SU-DHL-6 (cell line): Measurements from ENCODE around the gene ZDHHC1.

Experiments used
- H2AFZ ChIP-seq: fragments of 200-600 bp; sonication (generic); 2 replicates; pipeline ENCODE4 v1.6.1; 2014; ENCODE audit warnings: low read depth, mild to moderate bottlenecking, moderate library complexity, mixed read lengths, antibody characterized with exemption, low read length; ENCODE audit not compliant: severe bottlenecking
- H3F3A ChIP-seq: fragments of 200-600 bp; shearing (Covaris generic); 2 replicates; pipeline ENCODE4 v1.6.0; 2016; ENCODE audit warnings: antibody characterized with exemption, mild to moderate bottlenecking; ENCODE audit not compliant: insufficient read depth
- H3K27ac ChIP-seq: fragments of 200-600 bp; sonication (generic); 2 replicates; pipeline ENCODE4 v1.5.1; 2016; ENCODE audit warnings: low read depth, mild to moderate bottlenecking, low read length, moderate library complexity, mixed read lengths
- H3K27me3 ChIP-seq: fragments of 200-600 bp; sonication (generic), shearing (Covaris generic); 2 replicates; pipeline ENCODE4 v1.6.0; 2014; ENCODE audit warnings: mild to moderate bottlenecking, low read length
- H3K36me3 ChIP-seq: fragments of 200-600 bp; sonication (generic); 2 replicates; pipeline ENCODE4 v1.6.1; 2014; ENCODE audit warnings: mild to moderate bottlenecking, low read length, mixed read lengths
- H3K4me2 ChIP-seq: fragments of 300-600, 200-600 bp; shearing (Covaris generic), sonication (generic); 2 replicates; pipeline ENCODE4 v1.6.0; 2014; ENCODE audit warnings: low read length, low read depth, mild to moderate bottlenecking; ENCODE audit not compliant: poor library complexity, severe bottlenecking
- H3K4me3 ChIP-seq: fragments of 200-600 bp; sonication (generic); 2 replicates; pipeline ENCODE4 v1.5.1; 2014; ENCODE audit warnings: antibody characterized with exemption, low read length, mild to moderate bottlenecking, mixed read lengths; ENCODE audit not compliant: insufficient read depth, poor library complexity, severe bottlenecking
- H3K79me2 ChIP-seq: fragments of 200-600 bp; sonication (generic); 2 replicates; pipeline ENCODE4 v1.6.1; 2014; ENCODE audit warnings: mild to moderate bottlenecking, low read length, moderate library complexity; ENCODE audit not compliant: insufficient read depth
- H3K9ac ChIP-seq: fragments of 200-600 bp; sonication (generic); 2 replicates; pipeline ENCODE4 v1.7.0; 2014; ENCODE audit warnings: mild to moderate bottlenecking, low read length
- H3K9me2 ChIP-seq: fragments of 200-600 bp; sonication (generic); replicated peaks from 2 replicates; pipeline ENCODE4 v1.6.1; 2014; ENCODE audit warnings: low read length; ENCODE audit not compliant: insufficient read depth
- H3K9me3 ChIP-seq: fragments of 200-600 bp; sonication (generic); 2 replicates; pipeline ENCODE4 v1.6.1; 2014; ENCODE audit warnings: low read length, mixed read lengths; ENCODE audit not compliant: insufficient read depth
- H4K20me1 ChIP-seq: fragments of 200-600 bp; sonication (generic); 2 replicates; pipeline ENCODE4 v1.6.1; 2014; ENCODE audit warnings: low read depth, mild to moderate bottlenecking, antibody characterized with exemption, low read length, moderate library complexity, mixed read lengths
- CTCF ChIP-seq: fragments of 200-600 bp; sonication (generic); IDR thresholded peaks from one replicate; pipeline ENCODE4 v1.5.1; 2017; ENCODE audit warnings: antibody characterized with exemption, mild to moderate bottlenecking, low read length, moderate library complexity; ENCODE audit not compliant: insufficient read depth, poor library complexity, severe bottlenecking
- EZH2phosphoT487 ChIP-seq: fragments of 200-600 bp; sonication (generic), shearing (Covaris generic); conservative IDR thresholded peaks from 2 replicates; pipeline ENCODE4 v1.6.1; 2018; ENCODE audit warnings: mild to moderate bottlenecking, antibody characterized with exemption, low read length, moderate library complexity, mixed read lengths

ZDHHC1 gene

DNA sequence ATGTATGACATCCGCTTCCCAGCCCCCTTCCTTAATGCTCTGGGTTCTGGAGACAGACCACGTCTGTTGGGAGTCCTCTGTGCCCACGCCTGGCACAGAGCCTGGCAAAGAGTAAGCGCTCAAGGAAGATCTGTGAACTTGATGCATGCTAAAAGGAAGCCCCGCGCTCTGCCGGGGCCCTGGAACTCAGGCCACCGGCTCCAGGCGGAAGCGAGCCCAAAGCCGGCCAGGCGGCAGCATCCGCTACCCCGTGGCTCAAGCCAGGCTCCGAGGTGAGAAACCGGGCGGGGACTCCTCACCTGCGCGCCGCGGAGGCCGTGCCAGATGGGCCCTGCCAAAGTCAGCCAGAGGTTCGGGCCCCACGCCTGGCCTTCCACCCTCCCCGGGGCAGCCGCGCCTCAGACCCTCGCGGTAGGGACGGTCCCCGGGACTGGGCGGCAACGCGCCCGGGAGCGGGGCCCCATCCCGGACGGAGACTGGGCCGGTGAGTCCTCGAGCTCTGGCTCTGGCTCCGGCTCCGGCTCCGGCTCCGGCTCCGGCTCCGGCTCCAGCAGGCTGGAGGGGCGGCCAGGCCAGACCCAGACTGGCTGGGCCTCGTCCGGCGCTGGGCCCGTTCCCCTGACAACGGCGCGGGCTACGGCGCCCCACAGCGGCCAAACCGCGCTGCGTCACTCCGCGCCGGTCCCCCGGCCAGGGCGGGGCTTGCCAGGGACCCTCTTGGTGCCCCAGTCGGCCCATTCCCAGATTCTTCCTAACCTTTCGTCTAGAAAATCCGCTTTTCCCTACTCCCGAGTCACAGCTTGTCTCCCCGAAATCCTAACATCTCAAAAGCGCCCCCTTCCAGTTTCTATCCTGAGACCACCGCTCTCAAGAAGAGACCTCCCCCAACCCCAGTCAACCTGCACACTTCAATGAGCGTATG is at the start of gene ZDHHC1:
TSS of gene ZDHHC1 (minus strand) at position 606 of the 922 bp plus-strand sequence. CDS start 8,702 bp downstream, outside the sequence.
- H2AFZ ChIP-seq: peak within 1 kb of the TSS; percentile 79

GRCh38 chr16:67464565-67464964 is 48.3 kb upstream of the ZDHHC1 start:
- Histone ChIP-seq H3F3A (no peaks in the 10 kb centered on the region), H3K9me2 (no peaks in the 10 kb centered on the region), H3K79me2 (peaks cover 77% of the 10 kb centered on the region), H3K36me3 (no peaks in the 10 kb centered on the region), H3K27ac (no peak overlapping the region), H2AFZ (no peak overlapping the region), H3K27me3 (no peaks in the 10 kb centered on the region), H3K9ac (no peak overlapping the region), H4K20me1 (no peaks in the 10 kb centered on the region), H3K4me3 (no peak overlapping the region), H3K9me3 (no peaks in the 10 kb centered on the region), H3K4me2 (no peak overlapping the region)
- TF ChIP-seq CTCF: no peak
- no peak for TF ChIP-seq EZH2phosphoT487

More for the DNA sequence above, at the start of gene ZDHHC1:
- H3K27ac ChIP-seq: no peak within 1 kb of the TSS
- H3K36me3 ChIP-seq: no peaks in the 10 kb centered on the region
- H3K4me3 ChIP-seq: peak within 1 kb of the TSS; percentile 26
- H3K27me3 ChIP-seq: no peaks in the 10 kb centered on the region
- no peaks in the 10 kb centered on the region for H3K79me2 ChIP-seq
- no peaks in the 10 kb centered on the region for H4K20me1 ChIP-seq
- H3K9ac ChIP-seq: 0 out of 2 replicates have a peak within 1 kb of the TSS, but pooled peaks have one; percentile 2
- H3F3A ChIP-seq: no peaks in the 10 kb centered on the region
- peak within 1 kb of the TSS; percentile 42 for H3K4me2 ChIP-seq
- H3K9me2 ChIP-seq: no peaks in the 10 kb centered on the region
- TF ChIP-seq CTCF (peak; percentile 53), EZH2phosphoT487 (no peak)
- H3K9me3 ChIP-seq: no peaks in the 10 kb centered on the region

DNA sequence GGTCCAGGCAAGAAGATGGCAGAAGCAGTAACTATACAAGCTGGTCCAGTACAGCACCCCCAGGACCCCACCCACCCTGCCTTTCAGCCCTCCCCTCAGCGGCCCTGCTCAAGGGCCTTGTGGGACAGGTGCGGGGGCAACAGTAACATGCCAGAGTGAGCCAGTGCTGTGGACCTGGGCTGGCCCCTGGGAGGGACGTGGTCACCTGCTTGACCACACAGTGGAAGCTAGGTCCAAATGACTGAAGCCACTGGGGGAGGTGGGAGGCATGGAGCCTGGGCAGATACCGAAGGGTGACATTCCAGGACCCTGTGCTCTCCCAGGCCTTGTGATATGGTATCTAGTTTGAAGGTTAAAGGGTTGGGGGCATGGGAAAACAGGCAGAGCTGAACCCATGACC is 47.4 kb upstream of the ZDHHC1 start:
- Histone ChIP-seq H3F3A (no peaks in the 10 kb centered on the region), H3K4me2 (no peak overlapping the region), H3K79me2 (peaks cover 68% of the 10 kb centered on the region), H2AFZ (no peak overlapping the region), H4K20me1 (no peaks in the 10 kb centered on the region), H3K4me3 (no peak overlapping the region), H3K36me3 (no peaks in the 10 kb centered on the region), H3K9me2 (no peaks in the 10 kb centered on the region), H3K9ac (no peak overlapping the region), H3K9me3 (no peaks in the 10 kb centered on the region), H3K27ac (no peak overlapping the region), H3K27me3 (no peaks in the 10 kb centered on the region)
- TF ChIP-seq CTCF (no peak), EZH2phosphoT487 (no peak)
